Measurements from ENCODE around the gene STON2.
"Not testable (repeated sequence)": the region's sequence is repeated elsewhere in the genome, so short reads cannot be mapped to it uniquely, and the experiment has no call there.

Gene STON2

DNA sequence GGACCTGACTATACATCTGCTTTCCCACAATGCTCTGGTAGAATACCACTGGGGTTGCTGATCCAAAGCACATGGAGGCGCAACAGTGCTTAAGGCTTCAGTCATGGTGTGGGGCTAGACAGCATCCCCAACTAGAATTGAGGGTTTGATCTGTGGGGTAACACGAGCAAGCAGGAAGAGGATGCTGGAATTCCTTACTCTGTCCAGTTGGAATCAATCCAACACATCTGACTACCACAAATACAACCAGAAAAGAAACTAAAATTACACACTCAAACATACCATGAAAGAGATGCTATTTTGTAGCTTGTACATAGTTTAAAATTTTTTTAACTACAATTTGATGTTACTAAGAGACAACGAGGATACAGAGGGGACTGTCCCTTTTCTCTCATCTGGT lies 138.9 kb downstream of the STON2 start:
- no peak for DNase-seq
- TF ChIP-seq GATA1 (IDR thresholded peaks at IDR 0.05; ENCODE audit: low read depth, low read length): no peak
- no peak for TF ChIP-seq POLR2A (IDR thresholded peaks at IDR 0.05; ENCODE audit: low read length)

DNA sequence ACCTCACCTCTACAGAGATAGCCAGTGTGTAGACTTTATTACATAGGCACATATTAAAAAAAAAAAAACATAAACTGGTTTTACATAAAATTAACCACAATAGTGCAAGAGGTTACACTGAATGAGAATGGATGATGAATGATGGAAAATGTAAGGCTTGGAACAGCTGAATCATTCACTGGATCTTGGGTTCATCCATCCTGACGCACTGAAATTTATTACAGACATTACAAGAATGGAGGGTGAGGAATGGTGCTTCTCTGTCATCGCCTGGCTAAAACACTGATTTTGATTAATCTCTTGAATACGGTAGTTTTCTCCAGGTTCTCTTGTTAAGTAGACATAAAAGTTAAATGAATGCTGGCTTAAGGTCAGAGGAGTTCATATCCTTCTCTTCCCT lies 139.4 kb downstream of the STON2 start:
- DNase-seq: no peak
- TF ChIP-seq POLR2A (IDR thresholded peaks at IDR 0.05; ENCODE audit: low read length): no peak
- no peak for TF ChIP-seq GATA1 (IDR thresholded peaks at IDR 0.05; ENCODE audit: low read depth, low read length)

DNA sequence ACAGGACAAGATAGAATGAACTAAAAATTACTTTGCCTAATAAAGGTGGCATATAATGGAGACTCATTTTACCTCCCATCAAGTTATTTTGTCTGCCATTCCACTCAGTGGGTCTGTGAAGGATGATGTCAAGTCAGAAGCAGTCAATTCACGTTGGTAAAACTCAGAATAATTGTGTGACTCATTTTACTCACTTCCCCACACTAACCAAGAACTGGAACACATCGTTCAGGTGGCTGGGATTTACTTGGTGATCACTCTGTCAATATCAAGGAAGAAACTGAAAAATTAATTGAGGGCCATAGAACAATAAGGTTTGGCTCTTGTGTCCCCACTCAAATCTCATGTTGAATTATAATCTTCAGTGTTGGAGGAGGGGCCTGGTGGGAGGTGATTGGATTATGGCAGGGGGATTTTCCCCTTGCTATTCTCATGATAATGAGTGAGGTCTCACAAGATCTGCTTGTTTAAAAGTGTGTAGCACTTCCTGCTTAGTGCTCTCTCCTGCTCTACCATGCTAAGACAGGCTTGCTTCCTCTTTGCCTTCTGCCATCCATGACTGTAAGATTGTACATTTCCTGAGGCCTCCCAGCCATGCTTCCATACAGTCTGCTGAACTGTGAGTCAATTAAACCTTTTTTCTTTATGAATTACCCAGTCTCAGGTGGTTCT lies 143.7 kb downstream of the STON2 start:
- no peak for DNase-seq
- TF ChIP-seq GATA1 (IDR thresholded peaks at IDR 0.05; ENCODE audit: low read depth, low read length): no peak
- TF ChIP-seq POLR2A (IDR thresholded peaks at IDR 0.05; ENCODE audit: low read length): no peak

DNA sequence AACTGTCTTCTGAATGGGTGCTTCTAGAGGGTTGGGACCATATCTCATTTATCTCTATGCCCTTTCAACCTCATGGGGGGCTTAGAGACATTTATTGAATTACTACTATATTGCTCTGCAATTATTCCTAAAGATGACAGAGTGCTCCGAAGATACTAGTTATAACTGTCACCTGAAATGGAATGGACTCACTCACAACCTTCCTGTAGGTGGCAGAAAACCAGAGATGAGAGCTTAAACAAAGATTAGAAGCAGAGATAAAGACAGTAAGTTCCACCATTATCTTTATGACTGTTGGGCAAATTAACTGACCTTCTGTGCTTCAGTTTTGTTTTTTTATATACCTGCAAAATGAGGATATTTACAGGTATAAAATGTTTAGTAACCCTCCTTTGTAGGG lies 147.8 kb downstream of the STON2 start:
- DNase-seq: peak in 1 of 2 experiments; percentile 27
- TF ChIP-seq GATA1 (IDR thresholded peaks at IDR 0.05; ENCODE audit: low read depth, low read length) (no peak), POLR2A (IDR thresholded peaks at IDR 0.05; ENCODE audit: low read length) (no peak)

DNA sequence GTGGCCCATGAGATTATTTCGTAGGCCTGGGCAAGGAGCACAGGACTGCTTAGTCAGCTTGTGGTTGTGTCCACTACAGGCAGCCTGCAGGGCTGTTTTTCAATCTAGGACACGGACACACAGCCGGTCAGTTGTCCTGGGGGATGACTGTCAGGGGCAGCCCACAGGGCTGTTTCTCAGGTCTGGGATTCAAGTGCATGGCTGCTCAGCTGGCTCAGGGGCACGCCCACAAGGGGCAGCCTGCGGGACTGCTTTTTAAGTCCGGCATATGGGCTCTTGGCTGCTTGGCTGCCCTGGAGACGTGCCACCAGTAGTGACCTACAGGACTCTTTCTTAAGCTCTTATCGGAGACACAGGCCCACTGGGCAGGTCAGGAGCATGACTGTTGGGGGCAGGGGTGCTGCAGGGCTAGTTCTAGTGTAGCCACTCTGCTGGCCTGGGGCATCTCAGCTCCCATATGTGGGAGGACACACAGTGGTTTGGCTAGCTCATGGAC lies 152.8 kb downstream of the STON2 start:
- DNase-seq: peak in 1 of 2 experiments; percentile 47

DNA sequence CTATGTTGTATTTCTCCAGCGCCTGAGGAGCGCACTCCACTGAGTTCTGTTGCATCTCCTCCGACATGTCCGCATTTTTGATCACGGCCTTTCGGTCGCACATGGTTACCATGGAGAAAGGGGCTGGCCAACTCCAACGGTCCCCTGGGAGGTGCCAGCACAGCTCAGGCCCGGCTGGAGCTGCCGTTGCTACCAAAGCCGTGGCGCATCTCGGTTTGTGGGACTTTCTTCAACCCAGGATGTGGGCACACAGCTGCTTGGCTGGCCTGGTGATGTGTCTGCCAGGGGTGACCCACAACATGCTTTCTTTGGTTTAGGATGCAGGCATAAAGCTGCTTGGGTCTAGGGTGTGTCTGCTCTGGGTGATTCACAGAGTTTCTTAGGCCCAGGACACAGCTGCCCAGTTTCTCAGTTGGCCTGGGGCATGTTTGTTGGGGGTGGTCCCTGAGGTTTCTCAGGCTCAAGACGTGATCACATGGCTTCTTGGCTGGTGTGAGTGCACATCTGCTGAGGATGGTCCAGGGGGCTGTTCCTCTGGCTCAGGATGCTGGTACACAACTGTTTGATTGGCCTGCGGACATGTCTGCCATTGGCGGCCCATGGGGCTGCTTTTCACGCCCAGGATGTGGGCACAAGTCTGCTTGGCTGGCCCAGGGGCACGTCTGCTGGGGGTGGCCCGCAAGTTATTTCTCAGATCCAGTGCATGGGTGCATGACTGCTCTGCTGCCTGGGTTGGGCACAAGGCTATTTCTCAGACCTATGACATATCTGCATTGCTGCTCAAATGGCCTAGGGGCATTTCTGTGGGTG lies 153.5 kb downstream of the STON2 start:
- no peak for DNase-seq
- TF ChIP-seq GATA1 (IDR thresholded peaks at IDR 0.05; ENCODE audit: low read depth, low read length) (no peak), POLR2A (IDR thresholded peaks at IDR 0.05; ENCODE audit: low read length) (no peak)

More for the DNA sequence above, 152.8 kb downstream of the STON2 start:
- TF ChIP-seq GATA1 (IDR thresholded peaks at IDR 0.05; ENCODE audit: low read depth, low read length): no peak
- TF ChIP-seq POLR2A (IDR thresholded peaks at IDR 0.05; ENCODE audit: low read length): no peak

DNA sequence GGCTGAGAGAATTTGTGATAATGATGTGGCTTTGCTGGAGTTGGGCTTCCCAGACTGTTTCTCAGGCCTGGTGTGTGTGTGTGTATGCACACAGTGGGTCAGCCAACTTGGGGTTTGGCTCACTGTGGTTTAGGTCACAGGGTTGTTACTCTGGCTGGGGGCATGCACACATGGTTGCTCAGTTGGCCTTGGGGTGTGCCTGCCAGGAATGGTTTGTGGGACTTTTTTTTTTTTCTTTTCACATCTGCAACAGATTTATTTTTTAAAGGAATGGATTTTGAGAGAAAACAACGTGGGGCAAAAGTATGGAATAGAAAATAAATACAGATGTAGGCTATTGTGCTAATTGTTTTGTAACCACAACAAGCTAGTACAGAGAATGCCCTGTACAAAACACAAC lies 154.4 kb downstream of the STON2 start:
- TF ChIP-seq POLR2A (IDR thresholded peaks at IDR 0.05; ENCODE audit: low read length) (no peak), GATA1 (IDR thresholded peaks at IDR 0.05; ENCODE audit: low read depth, low read length) (no peak)
- DNase-seq: no peak

DNA sequence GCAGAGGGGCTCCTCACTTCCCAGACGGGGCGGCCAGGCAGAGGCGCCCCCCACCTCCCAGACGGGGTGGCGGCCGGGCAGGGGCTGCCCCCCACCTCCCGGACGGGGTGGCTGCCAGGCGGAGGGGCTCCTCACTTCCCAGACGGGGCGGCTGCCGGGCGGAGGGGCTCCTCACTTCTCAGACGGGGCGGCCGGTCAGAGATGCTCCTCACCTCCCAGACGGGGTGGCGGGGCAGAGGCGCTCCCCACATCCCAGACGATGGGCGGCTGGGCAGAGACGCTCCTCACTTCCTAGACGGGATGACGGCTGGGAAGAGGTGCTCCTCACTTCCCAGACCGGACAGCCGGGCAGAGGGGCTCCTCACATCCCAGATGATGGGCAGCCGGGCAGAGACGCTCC lies 155.7 kb downstream of the STON2 start:
- not testable (repeated sequence) for DNase-seq

DNA sequence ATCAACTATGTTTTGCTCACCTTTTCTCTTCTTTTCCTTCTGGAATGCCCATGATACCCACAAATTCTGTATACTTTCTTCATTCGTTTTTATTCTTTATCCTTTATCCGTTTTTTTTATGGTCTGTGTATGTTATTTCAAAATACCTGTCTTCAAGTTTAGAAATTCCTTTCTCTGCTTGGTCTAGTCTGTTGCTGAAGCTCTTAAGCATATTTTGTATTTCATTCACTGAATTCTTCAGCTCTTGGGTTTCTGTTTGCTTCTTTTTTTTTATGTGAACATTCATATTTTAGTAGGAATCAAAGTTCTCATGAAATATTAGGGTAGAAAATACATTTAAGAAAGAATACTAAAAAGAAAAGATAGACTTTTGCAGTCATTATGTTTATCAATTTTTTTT lies 156.6 kb downstream of the STON2 start:
- TF ChIP-seq POLR2A (IDR thresholded peaks at IDR 0.05; ENCODE audit: low read length) (no peak), GATA1 (IDR thresholded peaks at IDR 0.05; ENCODE audit: low read depth, low read length) (no peak)
- DNase-seq: no peak

DNA sequence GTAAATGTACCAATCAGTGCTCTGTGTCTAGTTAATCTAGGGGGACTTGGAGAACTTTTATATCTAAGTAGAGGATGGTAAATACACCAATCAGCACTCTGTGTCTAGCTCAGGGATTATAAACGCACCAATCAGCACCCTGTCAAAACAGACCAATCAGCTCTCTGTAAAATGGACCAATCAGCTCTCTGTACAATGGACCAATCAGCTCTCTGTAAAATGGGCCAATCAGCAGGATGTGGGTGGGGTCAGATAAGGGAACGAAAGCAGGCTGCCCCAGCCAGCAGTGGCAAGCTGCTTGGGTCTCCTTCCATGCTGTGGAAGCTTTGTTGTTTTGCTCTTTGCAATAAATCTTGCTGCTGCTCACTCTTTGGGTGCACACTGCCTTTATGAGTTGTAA lies 163.3 kb downstream of the STON2 start:
- DNase-seq: peak; percentile 23 to 47

DNA sequence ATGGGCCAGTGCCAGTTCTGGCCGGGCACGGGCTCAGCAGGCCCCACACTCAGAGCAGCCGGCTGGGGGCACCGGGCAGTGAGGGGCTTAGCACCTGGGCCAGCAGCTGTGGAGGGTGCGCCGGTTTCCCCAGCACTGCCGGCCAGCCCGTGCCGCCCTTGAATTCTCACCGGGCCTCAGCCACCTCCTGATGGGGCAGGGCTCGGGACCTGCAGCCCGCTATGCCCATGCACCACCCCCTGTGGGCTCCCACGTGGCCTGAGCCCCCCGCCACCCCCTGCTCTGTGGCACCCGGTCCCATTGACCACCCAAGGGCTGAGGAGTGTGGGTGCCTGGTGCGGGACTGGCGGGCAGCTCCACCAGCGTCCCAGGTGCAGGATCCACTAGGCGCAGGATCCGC lies 164.0 kb downstream of the STON2 start:
- no peak for DNase-seq
- no peak for TF ChIP-seq POLR2A (IDR thresholded peaks at IDR 0.05; ENCODE audit: low read length)

DNA sequence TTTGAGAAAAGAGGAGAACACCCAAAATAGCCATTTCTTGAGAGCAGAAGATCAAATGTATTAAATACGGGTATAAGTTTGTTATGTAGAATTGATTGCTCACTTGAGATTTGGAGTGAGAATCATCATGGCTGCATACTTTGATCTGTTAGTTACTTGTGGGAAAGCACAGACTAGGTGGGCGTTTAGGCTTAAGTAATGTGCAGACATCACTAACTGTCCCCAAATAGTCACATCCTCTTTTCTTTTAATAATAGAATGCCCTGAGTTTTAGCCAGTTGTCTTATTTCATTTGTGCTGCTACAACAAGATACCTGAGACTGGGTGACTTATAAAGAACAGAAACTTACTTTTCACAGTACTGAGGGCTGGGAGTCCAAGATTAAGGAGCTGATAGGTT lies 165.0 kb downstream of the STON2 start:
- DNase-seq: no peak

DNA sequence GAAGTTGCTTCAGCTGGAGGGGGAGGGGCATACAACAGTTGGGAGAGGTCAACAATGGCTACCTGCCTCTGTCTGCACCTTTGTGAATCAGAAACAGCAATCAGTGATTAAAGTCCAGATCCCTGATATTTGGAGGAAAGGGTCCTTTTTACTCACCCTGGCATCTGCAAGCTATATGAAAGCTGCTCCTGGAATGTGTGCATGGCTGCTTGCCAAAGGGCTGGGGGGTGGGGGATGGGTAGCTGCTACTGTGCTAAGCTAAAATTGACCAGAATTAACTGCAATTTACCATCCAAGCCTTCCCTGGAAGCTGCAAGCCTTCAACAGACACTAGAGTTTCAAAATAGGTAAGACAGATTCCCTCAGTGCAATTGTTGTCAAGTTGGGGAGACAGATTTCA lies 165.8 kb downstream of the STON2 start:
- no peak for TF ChIP-seq GATA1 (IDR thresholded peaks at IDR 0.05; ENCODE audit: low read depth, low read length)
- no peak for TF ChIP-seq POLR2A (IDR thresholded peaks at IDR 0.05; ENCODE audit: low read length)
- DNase-seq: no peak

More for the DNA sequence above, 165.0 kb downstream of the STON2 start:
- TF ChIP-seq POLR2A (IDR thresholded peaks at IDR 0.05; ENCODE audit: low read length) (no peak), GATA1 (IDR thresholded peaks at IDR 0.05; ENCODE audit: low read depth, low read length) (no peak)

DNA sequence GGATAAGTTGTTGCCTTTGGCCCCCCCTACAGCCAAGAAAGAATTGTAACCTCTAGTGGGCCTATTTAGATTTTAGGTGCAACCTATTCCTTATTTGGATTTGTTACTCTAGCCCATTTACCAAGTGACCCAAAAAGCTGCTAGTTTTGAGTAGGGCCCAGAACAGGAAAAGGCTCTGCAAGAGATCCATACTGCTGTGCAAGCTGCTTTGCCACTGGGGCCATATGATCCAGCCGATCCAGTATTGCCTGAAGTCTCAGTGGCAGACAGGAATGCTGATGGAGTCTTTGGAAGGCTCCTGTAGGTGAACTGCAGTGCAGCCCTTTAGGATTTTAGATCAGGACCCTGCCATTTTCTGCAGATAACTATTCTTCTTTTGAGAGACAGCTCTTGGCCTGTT lies 166.5 kb downstream of the STON2 start:
- no peak for TF ChIP-seq POLR2A (IDR thresholded peaks at IDR 0.05; ENCODE audit: low read length)
- TF ChIP-seq GATA1 (IDR thresholded peaks at IDR 0.05; ENCODE audit: low read depth, low read length): no peak

DNA sequence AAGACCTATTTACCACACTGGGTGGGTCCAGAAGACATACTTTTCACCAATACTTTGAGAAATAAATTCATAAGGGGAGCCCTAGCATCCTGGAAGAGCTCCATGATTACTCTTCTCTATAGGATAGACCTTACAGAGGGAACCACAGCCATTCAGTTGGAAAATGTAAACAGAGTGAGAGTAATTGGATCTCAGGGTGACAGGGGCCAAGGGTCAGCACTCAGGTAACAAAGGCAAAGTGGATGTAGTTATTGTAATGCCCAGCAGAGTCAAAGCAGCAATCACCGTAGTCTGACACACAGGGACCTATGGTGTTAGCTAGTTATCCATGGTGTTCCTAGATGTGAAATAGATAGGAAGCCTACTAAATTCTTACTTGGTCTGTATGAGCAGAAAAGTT lies 168.6 kb downstream of the STON2 start:
- no peak for DNase-seq

More for the DNA sequence above, 166.5 kb downstream of the STON2 start:
- no peak for DNase-seq

More for the DNA sequence above, 168.6 kb downstream of the STON2 start:
- TF ChIP-seq POLR2A (IDR thresholded peaks at IDR 0.05; ENCODE audit: low read length) (no peak), GATA1 (IDR thresholded peaks at IDR 0.05; ENCODE audit: low read depth, low read length) (no peak)
